ENCODE data around the gene FOXP4. TPM values are rescaled to one million over a fixed set of nuclear protein-coding genes. Genes with fewer than 3 reads are reported as not detected.

Gene FOXP4
- total RNA-seq, 2 donors from 2014 or later = 8.6 to 10.5 TPM

DNA sequence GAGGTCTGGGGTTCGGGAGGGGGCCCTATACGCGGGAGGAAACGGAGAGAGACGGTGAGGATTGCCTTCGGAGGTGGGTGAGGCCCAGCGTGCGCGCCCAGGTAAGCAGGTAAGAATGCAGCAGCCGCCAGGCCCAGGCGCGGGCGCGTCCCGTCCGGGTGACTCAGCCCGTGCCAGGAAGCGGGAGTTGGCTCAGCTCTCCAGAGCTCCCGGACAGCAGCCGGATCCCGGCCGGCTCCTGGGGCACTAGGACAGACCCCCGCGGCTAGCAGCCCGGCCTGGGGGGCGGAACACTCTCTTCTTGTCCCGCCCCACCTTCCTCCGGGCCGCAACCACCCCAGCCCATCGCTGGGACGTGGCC, 90.6 kb downstream of the FOXP4 start:
- no peak overlapping the region for H3K27ac ChIP-seq
- DNase-seq = peak; percentile 61 to 83 (median 66)
- 11 to 20% methylated on average over 10 to 30 of the region's 31 CpGs for WGBS, 2 donors
- ATAC-seq = peak; percentile 76
- H3K9me3 ChIP-seq = no peaks in the 10 kb centered on the region
- intact Hi-C loops (cut with DNase I) = no loop called here
- H3K27me3 ChIP-seq = peaks cover 0 to 25% of the 10 kb centered on the region in 2 donors
- H3K4me3 ChIP-seq = no peak overlapping the region
- H3K4me1 ChIP-seq = peaks cover 25% of the 10 kb centered on the region
- H3K36me3 ChIP-seq (replicated peaks in 1 of 2; ENCODE audit: insufficient read depth in 1 of 2, low read depth in 2 of 2) = no peaks in the 10 kb centered on the region
- peak in 1 of 3 donors; percentile 18 for TF ChIP-seq POLR2A (IDR thresholded peaks at IDR 0.05)
- TF ChIP-seq, protein P1, sequence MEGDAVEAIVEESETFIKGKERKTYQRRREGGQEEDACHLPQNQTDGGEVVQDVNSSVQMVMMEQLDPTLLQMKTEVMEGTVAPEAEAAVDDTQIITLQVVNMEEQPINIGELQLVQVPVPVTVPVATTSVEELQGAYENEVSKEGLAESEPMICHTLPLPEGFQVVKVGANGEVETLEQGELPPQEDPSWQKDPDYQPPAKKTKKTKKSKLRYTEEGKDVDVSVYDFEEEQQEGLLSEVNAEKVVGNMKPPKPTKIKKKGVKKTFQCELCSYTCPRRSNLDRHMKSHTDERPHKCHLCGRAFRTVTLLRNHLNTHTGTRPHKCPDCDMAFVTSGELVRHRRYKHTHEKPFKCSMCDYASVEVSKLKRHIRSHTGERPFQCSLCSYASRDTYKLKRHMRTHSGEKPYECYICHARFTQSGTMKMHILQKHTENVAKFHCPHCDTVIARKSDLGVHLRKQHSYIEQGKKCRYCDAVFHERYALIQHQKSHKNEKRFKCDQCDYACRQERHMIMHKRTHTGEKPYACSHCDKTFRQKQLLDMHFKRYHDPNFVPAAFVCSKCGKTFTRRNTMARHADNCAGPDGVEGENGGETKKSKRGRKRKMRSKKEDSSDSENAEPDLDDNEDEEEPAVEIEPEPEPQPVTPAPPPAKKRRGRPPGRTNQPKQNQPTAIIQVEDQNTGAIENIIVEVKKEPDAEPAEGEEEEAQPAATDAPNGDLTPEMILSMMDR (IDR thresholded peaks at IDR 0.05) = no peak

- 8 to 12% methylated on average over 17 to 44 of the region's 54 CpGs for WGBS, 2 donors
- ATAC-seq (peak; percentile 14), DNase-seq (peak in 3 of 4 donors; percentile 18 to 32 (median 20))
- peaks cover 25% of the 10 kb centered on the region for H3K4me1 ChIP-seq
- TF ChIP-seq POLR2A (IDR thresholded peaks at IDR 0.05) = no peak
- TF ChIP-seq, protein P1 (IDR thresholded peaks at IDR 0.05) = no peak
- H3K27ac ChIP-seq = no peak overlapping the region
- H3K9me3 ChIP-seq = no peaks in the 10 kb centered on the region
- H3K27me3 ChIP-seq = peaks cover 0 to 25% of the 10 kb centered on the region in 2 donors
- no peak overlapping the region for H3K4me3 ChIP-seq
- H3K36me3 ChIP-seq (replicated peaks in 1 of 2; ENCODE audit: insufficient read depth in 1 of 2, low read depth in 2 of 2) = no peaks in the 10 kb centered on the region
- intact Hi-C loops (cut with DNase I) = no loop called here
These were observed 91.2 kb downstream of the FOXP4 start for GRCh38 chr6:41637194-41638001.

DNA sequence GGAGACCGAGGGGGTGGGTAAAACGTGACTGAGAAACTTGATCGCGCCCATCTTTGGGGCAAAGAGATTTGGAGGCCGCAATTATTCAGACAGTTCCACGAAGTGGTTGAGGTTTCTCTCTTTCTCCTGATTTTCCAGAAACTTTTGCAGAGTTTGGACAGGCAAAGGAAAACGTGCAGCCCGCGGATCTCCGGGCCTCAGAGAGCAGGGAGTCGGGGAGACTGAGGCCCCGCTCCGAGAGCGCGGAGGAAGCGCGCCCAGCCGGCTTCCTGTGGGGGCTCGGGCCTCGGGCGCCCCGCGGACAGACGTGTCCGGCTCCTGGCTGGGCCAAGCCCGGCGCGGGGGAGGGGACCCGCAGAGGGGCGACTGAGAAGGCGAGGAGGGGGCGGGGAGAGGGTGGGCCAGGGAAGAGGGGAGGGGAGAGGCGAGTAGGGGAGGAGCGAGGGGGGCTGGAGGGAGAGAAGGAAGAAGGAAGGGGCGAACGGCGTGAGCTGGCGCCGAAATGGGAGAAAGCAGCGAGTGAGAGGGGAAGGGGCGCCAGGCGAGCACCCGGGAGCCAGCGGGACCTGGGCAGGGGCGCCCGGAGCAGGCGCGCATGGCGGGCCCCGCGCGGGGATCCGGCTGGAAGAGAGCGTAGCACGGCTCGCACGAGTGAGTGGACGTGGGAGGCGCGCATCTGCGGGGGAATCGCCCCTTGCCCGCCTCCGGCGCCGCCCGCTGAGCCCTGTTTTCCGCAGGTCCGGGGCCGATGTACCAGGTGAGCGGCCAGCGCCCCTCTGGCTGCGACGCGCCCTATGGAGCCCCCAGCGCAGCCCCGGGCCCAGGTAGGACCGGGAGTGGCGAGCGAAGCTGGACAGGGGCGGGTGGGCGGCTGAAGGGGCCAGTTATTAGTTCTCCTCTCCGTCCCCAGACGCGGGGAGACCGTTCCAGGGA, 92.1 kb downstream of the FOXP4 start, which contains the start of gene MDFI:
MDFI (plus strand) TSS at position 467 of the 933 bp plus-strand sequence; CDS start at position 749, 282 bp downstream.
- no peak for TF ChIP-seq POLR2A (IDR thresholded peaks at IDR 0.05)
- TF ChIP-seq, protein P1 (IDR thresholded peaks at IDR 0.05) = no peak
- peak within 1 kb of the TSS in 1 of 2 donors; percentile 7 for H3K4me3 ChIP-seq
- intact Hi-C loops (cut with DNase I) = no loop called here
- H3K9me3 ChIP-seq = no peaks in the 10 kb centered on the region
- 2 to 3% methylated on average over 57 to 77 of the region's 86 CpGs for WGBS, 2 donors
- ATAC-seq (no peak), DNase-seq (no peak)
- peak within 1 kb of the TSS in 1 of 4 donors; percentile 21 for H3K27ac ChIP-seq
- H3K36me3 ChIP-seq (replicated peaks in 1 of 2; ENCODE audit: insufficient read depth in 1 of 2, low read depth in 2 of 2) = no peaks in the 10 kb centered on the region
- peaks cover 0 to 25% of the 10 kb centered on the region in 2 donors for H3K27me3 ChIP-seq
- peaks cover 25% of the 10 kb centered on the region for H3K4me1 ChIP-seq

GRCh38 chr6:41638935-41639808, 93.0 kb downstream of the FOXP4 start:
- 42 to 52% methylated on average over 33 to 40 of the region's 40 CpGs for WGBS, 2 donors
- TF ChIP-seq, protein P1 (IDR thresholded peaks at IDR 0.05) = no peak
- no peak for TF ChIP-seq POLR2A (IDR thresholded peaks at IDR 0.05)
- DNase-seq (peak in 1 of 4 donors; percentile 16), ATAC-seq (no peak)
- Histone ChIP-seq H3K4me1 (peaks cover 25% of the 10 kb centered on the region), H3K27ac (no peak overlapping the region), H3K4me3 (no peak overlapping the region), H3K36me3 (replicated peaks in 1 of 2; ENCODE audit: insufficient read depth in 1 of 2, low read depth in 2 of 2) (no peaks in the 10 kb centered on the region), H3K27me3 (peaks cover 0 to 25% of the 10 kb centered on the region in 2 donors), H3K9me3 (no peaks in the 10 kb centered on the region)
- intact Hi-C loops (cut with DNase I) = no loop called here

Data from body of pancreas (tissue), 4 donors.